Measurements from ENCODE around the gene YES1.

YES1 gene
- 0.20 to 5.0 (median 1.2) reads per million in 18 experiments for total RNA-seq

- peak in 1 of 2 donors; percentile 8 for DNase-seq
These were observed at the start of gene YES1 for GRCh38 chr18:811892-812375. Gene YES1, minus strand, starts transcription at chr18:812242. Its CDS starts 55,415 bp downstream, at chr18:756827.

- DNase-seq, result no peak
These were observed 45.9 kb upstream of the YES1 start for GRCh38 chr18:857986-858385.

DNA sequence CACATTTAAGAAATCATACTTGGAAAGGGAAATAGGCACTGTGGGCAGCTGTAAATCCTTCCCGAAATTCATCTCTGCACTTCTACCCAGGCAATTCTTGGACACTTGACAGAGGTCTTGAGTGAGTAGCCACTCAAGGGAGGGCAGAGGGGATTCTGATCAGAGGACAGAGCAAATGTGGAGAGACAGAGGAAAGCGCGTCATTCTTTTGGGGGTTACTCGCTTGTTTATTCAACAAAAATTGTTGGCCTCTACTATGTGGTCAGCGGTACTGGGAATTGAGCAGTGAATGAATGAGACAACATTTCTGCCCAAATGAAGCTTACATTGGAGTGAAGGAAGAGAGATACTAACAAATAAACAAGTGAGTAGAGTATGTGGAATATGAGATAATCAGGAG, 41.4 kb upstream of the YES1 start:
- no peak for DNase-seq

DNA sequence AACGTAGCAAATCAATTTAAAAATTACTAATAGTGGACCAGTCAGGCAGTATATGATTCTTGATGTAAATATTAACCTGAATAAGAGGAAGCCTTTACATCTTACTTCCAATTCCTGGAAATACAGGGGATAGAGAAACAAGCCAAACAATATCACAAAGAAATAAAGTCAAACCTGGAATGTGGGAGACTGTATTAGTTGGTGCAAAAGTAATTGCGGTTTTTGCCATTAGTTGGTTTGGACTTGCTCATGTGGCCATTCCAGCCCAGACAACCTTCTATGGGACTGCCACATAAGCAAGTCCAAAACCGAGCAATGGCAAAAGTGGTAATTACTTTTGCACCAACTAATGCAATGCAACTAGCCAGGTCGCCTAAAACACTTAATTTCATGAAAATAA, 38.9 kb upstream of the YES1 start:
- DNase-seq, result no peak

DNA sequence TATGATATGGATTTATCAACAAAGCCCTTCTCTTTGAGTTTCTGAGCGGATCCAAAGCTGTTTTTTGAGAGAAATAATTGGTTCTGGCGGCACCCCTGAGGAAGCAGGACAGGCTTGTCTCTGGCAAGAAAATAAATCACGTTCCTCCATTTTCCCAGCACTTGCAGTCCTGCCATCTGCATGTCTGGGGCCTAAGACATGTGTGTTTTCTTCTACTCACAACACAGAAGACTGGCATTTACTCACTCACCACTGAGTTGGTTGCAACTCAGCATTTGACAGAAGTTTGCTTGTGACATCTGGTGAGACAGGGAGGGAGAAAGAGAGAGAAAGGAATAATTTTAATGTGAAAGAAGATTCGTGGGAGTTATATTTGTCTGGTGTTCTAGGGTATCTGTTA, 37.0 kb upstream of the YES1 start:
- DNase-seq, result no peak

DNA sequence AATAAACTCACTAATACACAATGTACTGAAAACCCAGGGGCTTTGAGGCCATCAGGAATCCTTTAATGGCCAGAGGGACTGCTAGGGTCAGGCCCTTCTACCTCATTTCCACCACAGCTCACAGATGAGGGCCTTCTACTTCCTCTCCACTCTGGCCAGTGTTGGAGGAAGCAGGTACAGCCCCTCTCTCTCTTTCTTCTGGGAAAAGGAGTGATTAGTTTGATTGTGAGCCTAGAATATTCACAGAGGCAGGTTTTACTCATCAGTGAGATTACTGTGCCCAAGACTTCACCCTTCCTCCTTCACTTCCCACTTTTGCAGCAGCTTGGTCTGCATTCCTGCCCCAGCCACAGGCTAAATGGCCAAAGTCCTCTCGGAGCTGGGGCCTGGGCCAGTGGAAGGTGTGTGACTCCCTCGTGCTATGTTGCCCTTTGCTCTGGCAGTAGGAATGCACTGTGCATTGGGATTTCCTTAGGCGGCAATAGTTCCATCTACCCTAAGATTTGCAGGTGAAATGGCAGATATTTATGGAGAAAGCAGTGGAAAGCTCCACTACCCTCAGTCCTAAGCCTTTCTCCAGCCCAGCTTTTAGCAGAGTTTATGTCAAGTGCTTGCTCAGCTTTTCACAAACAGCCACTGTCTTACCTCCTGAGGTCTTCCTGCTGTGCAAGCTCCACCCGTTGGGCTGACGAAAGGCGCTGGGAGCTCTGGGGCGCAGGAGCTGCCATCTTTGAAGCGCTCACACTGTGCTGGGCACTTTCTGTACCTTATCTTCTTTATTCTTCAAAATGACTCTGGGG, 36.2 kb upstream of the YES1 start:
- DNase-seq, result no peak

DNA sequence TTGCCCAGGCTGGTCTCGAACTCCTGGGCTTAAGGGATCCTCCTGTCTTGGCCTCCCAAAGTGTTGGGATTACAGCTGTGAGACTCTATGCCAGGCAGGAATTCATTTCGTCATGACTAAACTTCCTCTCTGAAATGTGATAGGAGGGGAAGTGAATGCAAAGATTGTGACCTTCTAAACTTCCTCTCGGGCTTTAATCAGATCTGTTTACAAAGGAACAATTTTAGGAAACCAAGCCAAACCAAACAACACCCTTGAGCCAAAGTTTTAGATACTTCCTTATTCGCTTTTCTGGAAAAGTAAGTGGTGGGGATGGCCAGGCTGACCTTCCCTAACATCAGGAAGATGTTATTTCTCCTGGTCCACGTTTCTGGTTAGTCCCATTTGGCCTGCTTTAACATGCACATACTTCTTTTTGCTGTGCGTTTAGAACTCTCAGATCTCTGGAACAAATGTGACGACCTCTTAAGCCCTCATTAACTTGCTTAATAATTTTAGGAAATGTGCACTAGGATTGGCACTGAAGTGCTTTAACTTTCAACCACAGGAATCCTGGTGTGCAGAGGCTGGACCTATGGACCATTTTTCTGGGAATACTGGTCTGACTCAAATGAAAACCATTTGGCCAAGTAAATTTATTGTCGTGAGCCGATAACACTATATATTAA, 33.2 kb upstream of the YES1 start:
- peak; percentile 71 to 79 for DNase-seq

DNA sequence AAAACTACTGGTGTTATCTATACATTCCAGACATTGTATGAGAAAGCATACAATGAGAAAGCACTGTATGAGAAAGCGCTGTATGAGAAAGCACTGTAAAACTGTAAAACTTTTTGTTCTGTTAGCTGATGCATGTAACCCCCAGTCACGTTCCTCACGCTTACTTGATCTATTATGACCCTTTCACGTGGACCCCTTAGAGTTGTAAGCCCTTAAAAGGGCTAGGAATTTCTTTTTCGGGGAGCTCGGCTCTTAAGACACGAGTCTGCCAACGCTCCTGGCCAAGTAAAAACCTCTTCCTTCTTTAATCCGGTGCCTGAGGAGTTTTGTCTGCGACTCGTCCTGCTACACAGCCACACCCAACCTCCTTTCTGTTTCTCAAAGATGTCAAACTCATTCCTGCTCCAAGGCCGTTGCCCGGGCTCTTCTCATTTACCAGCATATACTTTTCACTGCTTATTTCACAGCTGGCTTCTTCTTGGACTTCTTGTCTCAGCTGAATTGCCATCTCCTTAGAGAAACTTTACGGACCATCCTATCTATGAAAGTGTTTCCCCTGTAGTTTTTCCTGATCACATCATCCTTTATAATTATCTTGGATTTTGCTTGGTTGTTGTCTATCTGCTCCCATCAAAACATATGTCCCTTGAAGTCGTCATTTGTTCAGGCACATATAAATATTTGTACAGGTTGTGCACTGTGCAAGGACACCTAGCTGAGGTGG, 29.8 kb upstream of the YES1 start:
- no peak for DNase-seq

GRCh38 chr18:840516-840915, 28.5 kb upstream of the YES1 start:
- no peak for DNase-seq

GRCh38 chr18:840023-840408, 28.0 kb upstream of the YES1 start:
- DNase-seq, result no peak

DNA sequence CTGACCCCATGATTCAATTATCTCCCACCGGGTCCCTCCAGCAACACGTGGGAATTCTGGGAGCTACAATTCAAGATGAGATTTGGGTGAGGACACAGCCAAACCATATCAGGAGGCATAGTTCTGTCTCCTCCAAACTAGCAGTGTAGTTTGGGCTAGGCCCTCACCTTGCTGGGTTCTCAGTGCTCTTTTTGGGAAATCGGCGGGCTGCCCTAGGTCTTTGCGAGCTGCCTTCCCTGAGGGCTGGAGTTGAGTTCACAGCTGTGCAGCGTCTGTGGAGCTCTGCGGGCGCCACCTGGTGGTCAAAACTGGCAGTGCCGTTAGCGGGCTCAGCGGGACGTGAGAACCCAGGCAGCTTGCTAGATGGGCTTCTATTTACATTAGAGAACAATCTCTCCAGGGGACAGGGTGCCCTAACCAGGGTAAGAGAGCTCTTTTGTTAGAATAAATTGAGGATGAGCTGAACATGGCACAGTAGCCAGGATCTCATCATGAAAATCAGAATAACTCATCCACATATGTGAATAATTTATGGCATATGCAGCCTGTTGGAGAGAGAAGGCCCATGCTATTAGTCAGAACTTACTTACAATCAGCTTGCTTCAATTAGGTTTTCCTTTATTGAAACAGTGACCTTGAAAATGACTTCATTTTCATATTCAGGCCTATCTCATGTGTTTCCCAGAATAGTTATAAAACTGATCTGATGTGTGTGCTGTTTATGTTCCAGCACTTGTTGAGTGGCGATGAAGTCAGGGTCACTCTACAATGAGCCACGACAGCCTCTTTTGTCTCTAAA, 27.4 kb upstream of the YES1 start:
- peak; percentile 81 to 82 for DNase-seq

DNA sequence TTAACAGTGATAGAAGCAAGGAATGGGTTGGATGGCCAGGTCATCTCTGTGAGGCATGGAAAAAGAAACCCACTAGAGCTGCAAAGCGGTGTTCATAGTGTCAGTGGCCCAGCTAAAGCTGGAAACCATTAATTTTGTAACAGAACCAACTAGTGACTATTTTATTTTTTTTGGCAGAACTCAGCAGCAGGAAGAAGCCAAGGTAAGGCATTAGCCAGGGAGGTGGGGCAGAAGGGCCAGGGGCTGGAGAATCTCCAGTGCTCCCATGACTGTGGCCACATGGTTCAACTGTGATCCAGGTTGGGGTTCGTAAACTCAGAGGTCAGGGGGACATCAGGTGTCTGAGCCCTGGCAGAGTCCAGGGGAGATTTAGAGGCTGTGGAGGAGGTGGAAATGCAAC, 25.9 kb upstream of the YES1 start:
- no peak for DNase-seq

GRCh38 chr18:834082-834720, 22.2 kb upstream of the YES1 start:
- no peak for DNase-seq

- DNase-seq, result no peak
These were observed 21.2 kb upstream of the YES1 start for GRCh38 chr18:833197-833596.

GRCh38 chr18:832085-832681, 20.1 kb upstream of the YES1 start:
- no peak for DNase-seq

- DNase-seq, result peak; percentile 69 to 88
These were observed 18.4 kb upstream of the YES1 start for GRCh38 chr18:830315-830901.

GRCh38 chr18:829432-829831, 17.4 kb upstream of the YES1 start:
- DNase-seq, result no peak

GRCh38 chr18:827093-827677, 15.1 kb upstream of the YES1 start:
- DNase-seq, result no peak

DNA sequence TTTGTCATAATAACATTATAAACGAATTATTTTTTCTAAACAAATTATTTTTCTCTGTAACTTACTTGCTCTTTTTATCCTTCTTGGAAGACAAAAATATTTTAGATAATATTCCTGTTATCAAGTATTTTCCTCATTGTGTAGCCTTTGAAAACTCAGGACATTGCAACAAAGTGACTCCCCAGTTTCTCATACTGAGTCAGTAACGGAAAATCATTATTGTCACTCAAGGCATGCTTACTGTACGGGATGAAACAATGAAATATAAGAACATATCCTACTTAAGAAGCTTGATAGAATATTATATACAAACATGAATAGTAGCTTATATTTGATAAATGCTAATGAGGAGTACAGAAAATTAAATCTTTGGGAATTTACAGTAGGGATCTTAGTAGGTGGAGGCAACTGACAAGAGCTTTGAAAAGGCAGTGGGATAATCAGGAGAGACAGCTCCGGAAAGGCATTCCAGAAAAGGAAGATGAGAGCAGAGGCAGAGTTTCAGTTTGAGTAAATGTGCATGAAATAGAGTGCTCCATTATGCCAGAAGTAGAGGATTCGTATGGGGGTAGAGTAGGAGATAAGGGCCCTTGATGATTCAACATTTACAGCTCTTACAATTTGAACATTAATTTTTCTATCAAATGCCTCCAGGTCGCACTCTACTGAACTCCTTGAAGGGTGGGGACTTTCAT, 14.0 kb upstream of the YES1 start:
- DNase-seq, result no peak

GRCh38 chr18:824179-824578, 12.1 kb upstream of the YES1 start:
- no peak for DNase-seq
